CMK (cell line): ENCODE measurements around the gene MRPL54.
"Not testable (repeated sequence)": the region's sequence is repeated elsewhere in the genome, so short reads cannot be mapped to it uniquely, and the experiment has no call there.

ENCODE experiments used
- DNase-seq: peaks from one replicate; pipeline ENCODE4 v3.0.0-alpha.2; 2010; ENCODE audit warnings: low read depth

Gene MRPL54

DNA sequence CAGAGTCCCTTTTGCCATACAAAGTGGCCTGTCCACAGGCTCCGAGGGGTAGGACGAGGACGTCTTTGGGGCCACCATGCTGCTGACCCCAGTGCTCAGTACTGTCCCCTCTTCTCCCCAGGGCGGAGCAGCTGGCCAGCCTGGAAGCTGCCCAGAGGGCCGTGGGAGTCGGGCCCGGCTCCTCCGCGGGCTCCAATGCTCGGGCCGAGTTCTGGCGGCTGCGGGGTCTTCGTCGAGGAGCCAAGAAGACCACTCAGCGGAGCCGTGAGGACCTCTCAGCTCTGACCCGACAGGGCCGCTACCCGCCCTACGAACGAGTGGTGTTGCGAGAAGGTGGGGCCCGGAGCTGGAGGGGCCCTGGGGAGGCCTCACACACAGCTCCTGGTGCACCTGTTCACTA lies 22.1 kb upstream of the MRPL54 start:
- DNase-seq, result no peak

DNA sequence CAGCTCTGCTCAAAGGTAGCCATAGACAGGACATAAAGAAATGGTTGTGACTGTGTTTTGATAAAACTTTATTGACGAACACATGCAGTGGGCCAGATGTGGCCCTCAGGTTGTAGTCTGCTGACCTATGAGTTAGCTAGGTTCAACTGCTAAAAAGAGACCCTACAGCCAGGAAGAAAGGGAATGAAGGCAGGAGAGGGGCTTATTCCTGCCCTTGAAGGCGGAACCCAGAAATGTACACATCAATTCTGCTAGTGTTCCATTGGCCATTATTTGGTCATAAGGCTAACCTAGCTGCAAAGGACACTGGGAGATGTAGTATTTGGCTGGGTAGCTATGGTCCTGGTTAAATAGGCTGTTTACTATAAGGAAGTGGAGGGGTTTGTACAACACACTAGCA lies 19.0 kb upstream of the MRPL54 start:
- no peak for DNase-seq

- DNase-seq, result no peak
Measured at GRCh38 chr19:3745363-3746045, 17.0 kb upstream of the MRPL54 start.

DNA sequence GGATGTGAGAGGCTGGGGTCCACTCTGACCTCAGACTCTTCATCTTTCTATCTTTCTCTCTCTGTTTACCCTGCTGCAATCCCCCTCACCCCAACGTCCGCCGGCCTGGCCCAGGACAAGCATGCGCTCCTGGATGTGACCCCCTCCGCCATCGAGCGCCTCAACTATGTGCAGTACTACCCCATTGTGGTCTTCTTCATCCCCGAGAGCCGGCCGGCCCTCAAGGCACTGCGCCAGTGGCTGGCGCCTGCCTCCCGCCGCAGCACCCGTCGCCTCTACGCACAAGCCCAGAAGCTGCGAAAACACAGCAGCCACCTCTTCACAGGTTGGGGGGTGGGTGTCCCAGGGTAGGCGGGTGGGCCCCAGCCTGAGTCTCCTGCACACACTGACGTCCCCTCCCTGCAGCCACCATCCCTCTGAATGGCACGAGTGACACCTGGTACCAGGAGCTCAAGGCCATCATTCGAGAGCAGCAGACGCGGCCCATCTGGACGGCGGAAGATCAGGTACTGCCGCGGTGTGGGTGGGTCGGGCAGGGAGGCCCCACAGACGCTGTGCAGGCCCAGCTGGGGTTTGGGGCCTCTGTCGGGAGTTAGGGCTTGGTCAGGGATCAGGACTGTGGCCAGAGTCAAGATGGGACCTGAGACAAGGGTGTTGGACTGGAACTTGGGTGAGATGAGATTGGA lies 16.0 kb upstream of the MRPL54 start:
- DNase-seq, result no peak

DNA sequence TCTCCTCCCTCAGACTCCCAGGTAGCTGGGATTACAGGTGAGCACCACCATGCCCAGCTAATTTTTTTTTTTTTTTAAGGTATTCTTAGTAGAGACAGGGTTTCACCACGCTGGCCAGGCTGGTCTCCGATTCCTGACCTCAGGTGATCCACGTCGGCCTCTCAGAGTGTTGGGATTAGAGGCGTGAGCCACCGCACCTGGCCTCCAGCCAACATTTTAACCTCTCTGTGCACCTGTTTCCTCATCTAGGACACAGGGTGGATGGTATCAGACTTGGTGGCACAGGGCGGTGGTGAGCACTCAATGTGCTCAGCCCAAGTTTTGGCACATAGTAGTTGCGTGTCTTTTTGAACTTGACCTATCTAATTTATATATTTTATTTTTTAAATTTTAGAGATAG lies 13.5 kb upstream of the MRPL54 start:
- no peak for DNase-seq

DNA sequence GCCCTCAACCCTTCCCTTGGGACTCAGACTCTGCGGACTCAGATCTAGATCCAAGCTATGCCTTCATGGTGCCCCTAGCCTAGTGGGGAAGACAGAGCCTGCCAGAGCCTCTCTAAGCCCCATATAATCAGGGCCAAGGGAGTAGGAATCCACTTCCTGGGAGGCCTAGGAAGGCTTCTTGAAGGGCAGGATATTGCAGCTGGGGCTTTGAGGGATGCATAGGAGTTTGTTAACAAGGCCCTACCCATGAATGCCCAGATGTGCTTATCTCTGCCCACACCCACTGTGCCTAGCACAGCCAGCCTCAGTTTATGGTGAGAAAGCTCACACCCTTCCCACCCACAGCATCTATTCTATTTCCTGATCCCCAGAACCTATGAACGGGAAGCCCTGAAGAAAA lies 12.3 kb upstream of the MRPL54 start:
- no peak for DNase-seq

DNA sequence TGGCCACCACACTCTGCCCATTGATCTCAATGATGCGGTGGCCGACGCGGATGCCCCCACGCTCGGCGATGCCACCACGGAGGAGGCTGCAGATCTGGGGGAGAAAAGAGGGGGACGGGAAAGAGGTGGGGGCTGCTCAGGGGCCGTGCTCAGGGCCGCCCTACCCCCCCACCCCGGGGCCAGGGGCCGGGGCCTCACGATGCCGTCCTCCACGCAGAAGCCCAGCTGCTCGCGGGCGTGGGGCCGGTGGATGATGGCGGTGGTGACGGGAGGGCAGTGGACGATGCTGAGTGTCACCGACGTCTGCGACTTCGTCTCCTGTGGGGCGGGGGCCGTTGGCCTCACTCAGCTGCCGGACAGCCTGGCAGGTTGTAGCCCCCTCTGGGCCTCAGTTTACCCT lies 11.2 kb upstream of the MRPL54 start:
- DNase-seq, result no peak

DNA sequence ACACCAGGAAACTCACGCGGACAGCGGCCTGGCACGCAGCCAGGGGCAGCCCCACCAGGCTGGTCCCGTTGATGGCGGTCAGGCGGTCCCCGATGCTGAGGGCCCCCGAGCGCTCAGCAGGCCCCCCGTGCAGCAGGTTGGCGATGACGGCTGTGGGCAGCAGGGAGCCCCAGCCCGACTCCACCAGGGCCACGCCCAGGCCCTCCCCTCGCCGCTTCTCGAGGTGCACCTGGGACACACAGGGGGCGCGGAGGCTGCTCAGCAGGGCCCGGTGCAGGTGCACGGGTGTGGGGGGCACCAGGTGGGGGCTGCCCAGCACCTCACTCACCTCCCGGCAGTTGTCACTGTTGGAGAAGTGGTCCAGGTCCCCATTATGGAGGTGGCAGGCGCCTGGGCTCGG lies 10.0 kb upstream of the MRPL54 start:
- DNase-seq, result no peak

DNA sequence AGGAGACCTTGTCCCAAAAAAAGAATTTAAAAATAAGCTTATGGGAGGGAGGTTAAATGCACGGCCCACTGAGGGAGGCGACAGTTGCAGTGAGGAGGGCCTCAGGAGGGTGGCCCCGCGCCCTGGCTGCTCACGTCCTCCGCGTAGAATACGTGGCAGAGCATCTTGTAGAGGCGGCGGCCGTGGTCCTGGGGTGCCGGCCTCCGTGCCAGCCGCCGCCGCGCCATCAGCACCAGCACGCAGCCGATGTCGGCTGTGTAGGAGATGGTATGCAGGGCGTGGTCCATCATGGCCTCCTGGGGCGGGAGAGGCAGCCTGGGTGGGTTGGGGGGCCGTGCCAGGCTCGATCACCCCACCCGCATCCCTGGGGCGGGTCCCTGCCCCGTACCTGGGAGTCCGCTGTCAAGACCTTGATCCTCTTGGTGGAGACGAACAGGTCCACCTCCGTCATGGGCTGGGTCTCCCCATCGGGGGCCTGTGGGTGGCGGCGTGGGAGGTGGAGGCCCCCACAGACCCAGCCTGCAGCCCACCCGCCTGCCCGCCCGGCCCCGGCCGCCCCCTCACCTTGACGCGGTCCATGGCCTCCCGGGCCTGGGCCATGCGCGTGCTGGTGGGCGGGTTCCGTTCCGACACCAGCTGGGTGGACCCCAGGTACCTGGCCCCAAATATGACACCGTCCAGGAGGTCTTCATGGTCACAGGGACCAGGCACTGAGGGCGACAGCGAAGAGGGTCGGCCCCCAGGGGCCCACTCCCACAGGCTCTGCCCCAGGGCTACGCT lies 8.7 kb upstream of the MRPL54 start:
- no peak for DNase-seq

DNA sequence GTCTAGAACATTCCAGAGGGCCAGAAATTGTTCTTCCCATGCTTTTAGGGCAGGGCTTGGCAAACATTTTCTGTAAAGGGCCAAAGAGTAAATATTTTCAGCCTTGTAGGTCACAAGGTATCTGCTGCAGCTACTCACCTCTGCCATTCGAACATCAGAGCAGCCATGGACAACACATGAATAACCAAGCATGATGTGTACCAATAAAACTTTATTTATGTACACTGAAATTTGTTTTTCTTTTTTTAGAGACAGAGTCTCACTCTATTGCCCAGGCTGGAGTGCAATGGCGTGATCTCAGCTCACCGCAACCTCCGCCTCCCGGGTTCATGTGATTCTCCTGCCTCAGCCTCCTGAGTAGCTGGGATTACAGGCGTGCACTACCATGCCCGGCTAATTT lies 4.8 kb upstream of the MRPL54 start:
- not testable (repeated sequence) for DNase-seq

DNA sequence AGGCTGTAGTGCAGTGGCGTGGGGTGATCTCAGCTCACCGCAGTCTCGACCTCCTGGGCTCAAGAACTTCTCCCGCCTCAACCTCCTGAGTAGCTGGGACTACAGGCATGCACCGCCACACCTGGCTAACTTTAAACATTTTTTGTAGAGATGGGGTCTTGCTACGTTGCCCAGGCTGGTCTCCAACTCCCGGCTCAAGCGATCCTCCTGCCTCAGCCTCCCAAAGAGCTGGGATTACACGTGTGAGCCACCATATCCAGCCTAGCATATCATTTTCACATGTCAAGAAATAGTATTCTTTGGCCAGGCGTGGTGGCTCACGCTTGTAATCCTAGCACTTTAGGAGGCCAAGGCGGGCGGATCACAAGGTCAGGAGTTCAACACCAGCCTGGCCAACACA lies 4.2 kb upstream of the MRPL54 start:
- DNase-seq, result not testable (repeated sequence)

DNA sequence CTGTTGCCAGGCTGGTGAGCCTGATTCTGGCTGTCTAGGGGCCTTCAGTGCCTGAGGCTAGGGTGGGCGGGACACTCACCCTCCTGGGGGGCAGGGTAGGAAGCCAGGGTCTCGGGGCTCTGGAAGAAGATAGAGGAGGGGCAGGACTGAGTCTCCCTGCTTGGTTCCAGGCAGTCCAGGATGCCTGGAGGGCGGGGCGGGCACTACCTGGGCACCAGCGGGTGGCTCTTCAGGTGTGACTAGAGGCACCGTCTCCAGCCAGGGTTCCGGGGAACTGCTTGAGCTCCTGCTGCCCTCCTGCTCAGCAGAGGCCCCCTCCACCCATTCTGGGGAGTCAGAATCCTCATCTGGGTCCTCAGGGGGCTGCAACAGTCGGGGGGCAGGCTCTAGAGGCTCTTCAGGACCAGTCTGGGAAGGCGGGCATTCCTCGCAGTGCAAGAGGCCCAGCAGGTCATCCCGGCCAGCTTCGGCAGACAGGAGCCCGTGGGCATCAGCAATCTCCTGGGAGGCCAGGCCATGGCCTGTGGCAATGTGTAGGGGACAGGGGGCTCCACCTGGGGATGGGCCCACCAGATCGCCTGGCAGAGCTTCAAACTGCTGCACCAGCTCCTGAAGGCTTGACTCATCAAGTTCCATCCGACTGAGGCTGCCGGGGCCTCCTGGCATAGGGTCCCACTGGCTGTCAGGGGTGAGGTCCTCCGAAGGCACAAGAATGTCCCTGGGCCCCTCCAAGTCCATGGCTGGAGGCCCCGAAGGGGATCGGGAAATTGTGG lies 2.8 kb upstream of the MRPL54 start:
- DNase-seq, result no peak

DNA sequence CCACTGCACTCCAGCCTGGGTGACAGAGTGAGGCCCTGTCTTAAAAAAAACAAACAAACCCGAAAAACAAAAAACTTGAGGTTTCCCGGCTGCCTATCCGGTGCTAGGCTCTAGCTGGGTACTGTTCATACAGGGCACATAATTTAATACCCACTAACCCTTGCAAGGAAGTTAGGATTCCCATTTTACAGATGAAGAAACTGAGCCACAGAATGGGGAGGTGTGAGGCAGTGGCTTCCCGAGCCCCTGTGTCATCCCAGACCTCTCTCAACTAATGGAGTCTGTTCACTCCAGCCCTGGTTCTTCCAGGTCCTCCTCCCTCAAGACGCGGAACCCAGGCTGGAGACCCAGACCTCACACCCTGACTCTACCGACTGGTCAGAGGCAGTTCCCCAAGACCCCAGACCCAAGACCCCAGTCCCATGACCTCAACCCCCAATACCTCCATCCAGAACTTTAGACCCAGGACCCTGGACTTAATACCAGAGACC lies 1.6 kb upstream of the MRPL54 start:
- DNase-seq, result no peak

- DNase-seq, result peak; percentile 87
Measured at GRCh38 chr19:3761382-3762129, 926 bp upstream of the MRPL54 start, which contains the start of gene APBA3. TSS of gene APBA3 (minus strand) at chr19:3761692. CDS start at chr19:3760264, 1,428 bp downstream.

- DNase-seq, result no peak
Measured at GRCh38 chr19:3762130-3762473, 380 bp upstream of the MRPL54 start.

GRCh38 chr19:3765121-3765520 lies 2.6 kb downstream of the MRPL54 start:
- no peak for DNase-seq

DNA sequence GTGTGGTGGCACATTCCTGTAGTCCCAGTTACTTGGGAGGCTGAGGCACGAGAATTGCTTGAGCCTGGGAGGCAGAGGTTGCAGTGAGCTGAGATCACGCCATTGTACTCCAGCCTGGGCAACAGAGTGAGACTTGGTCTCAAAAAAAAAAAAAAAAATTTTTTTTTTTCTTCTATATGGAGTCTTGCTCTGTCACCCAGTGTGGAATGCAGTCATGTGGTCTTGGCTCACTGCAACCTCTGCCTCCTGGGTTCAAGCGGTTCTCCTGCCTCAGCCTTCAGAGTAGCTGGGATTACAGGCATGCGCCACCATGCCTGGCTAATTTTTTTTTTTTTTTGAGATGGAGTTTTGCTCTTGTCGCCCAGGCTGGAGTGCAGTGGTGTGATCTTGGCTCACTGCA lies 3.3 kb downstream of the MRPL54 start:
- not testable (repeated sequence) for DNase-seq

DNA sequence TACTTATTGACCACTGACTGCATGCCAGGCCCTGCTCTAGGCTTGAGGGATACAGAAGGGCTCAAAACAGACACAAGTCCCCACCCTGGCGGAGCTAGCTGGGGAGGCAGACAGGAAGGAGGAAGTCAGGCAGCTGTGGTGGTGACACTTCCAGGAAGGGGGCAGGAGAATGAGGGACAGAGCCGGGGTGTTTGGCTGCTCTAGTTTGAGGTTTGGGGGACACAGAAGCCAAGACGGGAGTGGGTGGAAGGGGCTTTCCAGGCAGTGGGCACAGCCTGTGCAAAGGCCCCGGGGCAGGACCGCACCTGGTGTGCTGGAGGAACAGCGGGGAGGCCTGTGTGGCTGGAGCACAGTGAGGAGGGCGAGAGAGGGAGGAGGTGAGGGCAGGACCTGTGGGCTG lies 4.0 kb downstream of the MRPL54 start:
- no peak for DNase-seq

DNA sequence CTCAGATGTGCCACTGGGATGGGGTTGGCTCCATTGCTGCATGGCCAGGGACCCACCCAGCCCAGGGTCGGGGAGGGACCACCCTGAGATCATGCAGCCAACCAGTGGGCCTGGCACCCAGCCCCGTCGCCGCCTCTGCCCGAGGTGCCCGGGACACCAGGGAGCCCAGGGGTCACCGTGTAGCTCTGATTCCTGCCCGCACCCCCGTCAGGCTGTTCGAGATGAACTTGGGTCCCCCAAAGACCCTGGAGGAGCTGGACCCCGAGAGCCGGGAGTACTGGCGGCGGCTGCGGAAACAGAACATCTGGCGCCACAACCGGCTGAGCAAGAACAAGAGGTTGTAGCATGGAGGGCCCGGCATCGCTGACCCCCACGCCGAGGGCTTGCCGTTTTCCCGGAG lies 4.6 kb downstream of the MRPL54 start:
- DNase-seq, result no peak

DNA sequence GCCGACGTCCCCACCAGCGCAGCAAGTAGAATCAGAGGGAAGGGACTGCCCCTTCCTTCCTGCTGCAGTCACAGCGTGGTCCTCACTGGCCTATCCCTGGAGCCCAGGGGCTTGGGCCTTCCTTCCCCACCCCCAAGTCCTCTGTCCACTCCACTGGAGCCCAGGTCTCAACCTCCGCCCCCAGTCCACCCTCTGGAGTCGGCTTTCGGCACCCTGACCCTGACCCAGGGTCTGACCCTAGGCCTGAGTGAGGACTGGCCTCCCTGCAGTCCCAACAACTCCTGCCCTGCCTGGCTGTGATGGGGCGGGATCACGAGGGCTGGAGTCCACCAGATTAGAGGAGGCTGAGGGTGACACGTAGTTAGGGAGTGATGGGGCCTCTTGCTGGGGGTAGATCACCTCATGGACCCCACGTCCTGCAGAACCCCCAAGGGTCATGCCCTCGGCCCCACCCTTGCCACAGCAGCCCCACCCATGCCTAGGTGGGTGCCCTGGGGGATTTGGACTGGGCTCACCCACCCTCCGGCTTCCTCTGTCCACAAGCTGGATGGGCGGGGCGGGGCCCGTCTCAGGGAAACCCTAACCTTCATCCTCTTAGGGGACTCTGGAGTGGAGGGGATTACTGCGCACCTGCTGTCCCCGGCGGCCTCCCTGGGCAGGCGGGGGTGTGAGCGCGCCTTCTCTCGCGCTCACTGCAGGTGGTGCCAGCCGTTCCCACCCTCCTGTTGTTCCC lies 5.7 kb downstream of the MRPL54 start:
- DNase-seq, result no peak

- no peak for DNase-seq
Measured at GRCh38 chr19:3768748-3769099, 6.2 kb downstream of the MRPL54 start.
